Right atrium auricular region (tissue), 2 donors: Measurements from ENCODE around the gene PCDHA11. TPM values are rescaled to one million over a fixed set of nuclear protein-coding genes. Genes with fewer than 3 reads are reported as not detected.
"Not testable (repeated sequence)": the region's sequence is repeated elsewhere in the genome, so short reads cannot be mapped to it uniquely, and the experiment has no call there.

ENCODE experiments used
- DNase-seq: peaks from one replicate; pipeline ENCODE4 v3.0.0-alpha.2; 2019; ENCODE audit warnings: low spot score
- H3K27ac ChIP-seq, 2 donors: fragments of 200-600 bp; sonication (generic); 1 replicate in 1 of 2; 2 replicates in 1 of 2; pipeline ENCODE4 v1.5.1; 2016 to 2019
- H3K27me3 ChIP-seq, 2 donors: fragments of 200-600 bp; sonication (generic); one replicate each; pipeline versions ENCODE4 v1.5.1 to v1.6.0; 2017 to 2019
- H3K36me3 ChIP-seq: fragments of 200-600 bp; sonication (generic); one replicate; pipeline ENCODE4 v1.5.1; 2016
- H3K4me1 ChIP-seq, 2 donors: fragments of 200-600 bp; sonication (generic); one replicate each; pipeline versions ENCODE4 v1.5.1 to v1.6.0; 2017 to 2019
- H3K4me3 ChIP-seq, 2 donors: fragments of 200-600 bp; sonication (generic); 1 replicate in 1 of 2; 2 replicates in 1 of 2; pipeline ENCODE4 v1.5.1; 2017 to 2019; ENCODE audit warnings: mild to moderate bottlenecking in 1 of 2, moderate library complexity in 1 of 2
- H3K9me3 ChIP-seq, 2 donors: fragments of 200-600 bp; sonication (generic); one replicate each; pipeline ENCODE4 v1.5.1; 2019
- total RNA-seq, 2 donors: library from RNA; depleted of rRNA; stranded (reverse); fragments of >200 nt; gene quantifications; one replicate each; pipeline ENCODE4 v1.1.0, GENCODE V29; 2016
- TF ChIP-seq, protein P1 (sequence below), 2 donors: fragments of 200-600 bp; sonication (generic); IDR thresholded peaks; one replicate each; pipeline ENCODE4 v1.5.1; 2019; ENCODE audit warnings: antibody characterized with exemption in 2 of 2

Gene PCDHA11
- total RNA-seq, 2 donors from 2014 or later: 0.12 to 0.96 TPM

GRCh38 chr5:140840978-140841962 lies 27.5 kb upstream of the PCDHA11 start, which contains the start of gene PCDHA8:
Gene PCDHA8 (plus strand): TSS chr5:140841187. CDS start chr5:140841322, 135 bp downstream.
- peaks cover 0 to 28% of the 10 kb centered on the region in 2 donors for H3K9me3 ChIP-seq
- H3K4me1 ChIP-seq: no peaks in the 10 kb centered on the region
- DNase-seq: no peak

DNA sequence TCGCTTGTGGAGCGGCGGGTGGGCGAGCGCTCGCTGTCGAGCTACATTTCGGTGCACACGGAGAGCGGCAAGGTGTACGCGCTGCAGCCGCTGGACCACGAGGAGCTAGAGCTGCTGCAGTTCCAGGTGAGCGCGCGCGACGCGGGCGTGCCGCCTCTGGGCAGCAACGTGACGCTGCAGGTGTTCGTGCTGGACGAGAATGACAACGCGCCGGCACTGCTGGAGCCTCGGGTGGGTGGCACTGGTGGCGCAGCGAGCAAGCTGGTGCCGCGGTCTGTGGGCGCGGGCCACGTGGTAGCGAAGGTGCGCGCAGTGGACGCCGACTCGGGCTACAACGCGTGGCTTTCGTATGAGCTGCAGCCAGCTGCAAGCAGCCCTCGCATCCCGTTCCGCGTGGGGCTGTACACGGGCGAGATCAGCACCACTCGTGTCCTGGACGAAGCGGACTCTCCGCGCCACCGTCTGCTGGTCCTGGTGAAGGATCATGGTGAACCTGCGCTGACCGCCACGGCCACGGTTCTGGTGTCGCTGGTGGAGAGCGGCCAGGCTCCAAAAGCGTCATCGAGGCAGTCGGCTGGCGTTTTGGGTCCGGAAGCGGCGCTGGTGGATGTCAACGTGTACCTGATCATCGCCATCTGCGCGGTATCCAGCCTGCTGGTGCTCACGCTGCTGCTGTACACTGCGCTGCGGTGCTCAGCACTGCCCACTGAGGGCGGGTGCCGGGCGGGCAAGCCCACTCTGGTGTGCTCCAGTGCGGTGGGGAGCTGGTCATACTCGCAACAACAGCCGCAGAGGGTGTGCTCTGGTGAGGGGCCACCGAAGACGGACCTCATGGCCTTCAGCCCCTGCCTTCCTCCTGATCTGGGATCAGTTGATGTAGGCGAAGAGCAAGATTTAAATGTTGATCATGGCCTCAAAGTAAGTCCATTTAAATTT lies 25.7 kb upstream of the PCDHA11 start:
- Histone ChIP-seq H3K36me3 (no peaks in the 10 kb centered on the region), H3K27ac (no peak overlapping the region), H3K4me3 (no peak overlapping the region), H3K27me3 (no peaks in the 10 kb centered on the region), H3K9me3 (peaks cover 0 to 24% of the 10 kb centered on the region in 2 donors), H3K4me1 (no peaks in the 10 kb centered on the region)
- TF ChIP-seq, protein P1, sequence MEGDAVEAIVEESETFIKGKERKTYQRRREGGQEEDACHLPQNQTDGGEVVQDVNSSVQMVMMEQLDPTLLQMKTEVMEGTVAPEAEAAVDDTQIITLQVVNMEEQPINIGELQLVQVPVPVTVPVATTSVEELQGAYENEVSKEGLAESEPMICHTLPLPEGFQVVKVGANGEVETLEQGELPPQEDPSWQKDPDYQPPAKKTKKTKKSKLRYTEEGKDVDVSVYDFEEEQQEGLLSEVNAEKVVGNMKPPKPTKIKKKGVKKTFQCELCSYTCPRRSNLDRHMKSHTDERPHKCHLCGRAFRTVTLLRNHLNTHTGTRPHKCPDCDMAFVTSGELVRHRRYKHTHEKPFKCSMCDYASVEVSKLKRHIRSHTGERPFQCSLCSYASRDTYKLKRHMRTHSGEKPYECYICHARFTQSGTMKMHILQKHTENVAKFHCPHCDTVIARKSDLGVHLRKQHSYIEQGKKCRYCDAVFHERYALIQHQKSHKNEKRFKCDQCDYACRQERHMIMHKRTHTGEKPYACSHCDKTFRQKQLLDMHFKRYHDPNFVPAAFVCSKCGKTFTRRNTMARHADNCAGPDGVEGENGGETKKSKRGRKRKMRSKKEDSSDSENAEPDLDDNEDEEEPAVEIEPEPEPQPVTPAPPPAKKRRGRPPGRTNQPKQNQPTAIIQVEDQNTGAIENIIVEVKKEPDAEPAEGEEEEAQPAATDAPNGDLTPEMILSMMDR (IDR thresholded peaks at IDR 0.05): no peak
- DNase-seq: no peak

More at GRCh38 chr5:140840978-140841962, 27.5 kb upstream of the PCDHA11 start, which contains the start of gene PCDHA8:
- no peak within 1 kb of the TSS for H3K4me3 ChIP-seq
- H3K27me3 ChIP-seq: no peaks in the 10 kb centered on the region
- H3K36me3 ChIP-seq: no peaks in the 10 kb centered on the region
- TF ChIP-seq, protein P1 (IDR thresholded peaks at IDR 0.05): peak in 1 of 2 donors; percentile 12
- H3K27ac ChIP-seq: no peak within 1 kb of the TSS

DNA sequence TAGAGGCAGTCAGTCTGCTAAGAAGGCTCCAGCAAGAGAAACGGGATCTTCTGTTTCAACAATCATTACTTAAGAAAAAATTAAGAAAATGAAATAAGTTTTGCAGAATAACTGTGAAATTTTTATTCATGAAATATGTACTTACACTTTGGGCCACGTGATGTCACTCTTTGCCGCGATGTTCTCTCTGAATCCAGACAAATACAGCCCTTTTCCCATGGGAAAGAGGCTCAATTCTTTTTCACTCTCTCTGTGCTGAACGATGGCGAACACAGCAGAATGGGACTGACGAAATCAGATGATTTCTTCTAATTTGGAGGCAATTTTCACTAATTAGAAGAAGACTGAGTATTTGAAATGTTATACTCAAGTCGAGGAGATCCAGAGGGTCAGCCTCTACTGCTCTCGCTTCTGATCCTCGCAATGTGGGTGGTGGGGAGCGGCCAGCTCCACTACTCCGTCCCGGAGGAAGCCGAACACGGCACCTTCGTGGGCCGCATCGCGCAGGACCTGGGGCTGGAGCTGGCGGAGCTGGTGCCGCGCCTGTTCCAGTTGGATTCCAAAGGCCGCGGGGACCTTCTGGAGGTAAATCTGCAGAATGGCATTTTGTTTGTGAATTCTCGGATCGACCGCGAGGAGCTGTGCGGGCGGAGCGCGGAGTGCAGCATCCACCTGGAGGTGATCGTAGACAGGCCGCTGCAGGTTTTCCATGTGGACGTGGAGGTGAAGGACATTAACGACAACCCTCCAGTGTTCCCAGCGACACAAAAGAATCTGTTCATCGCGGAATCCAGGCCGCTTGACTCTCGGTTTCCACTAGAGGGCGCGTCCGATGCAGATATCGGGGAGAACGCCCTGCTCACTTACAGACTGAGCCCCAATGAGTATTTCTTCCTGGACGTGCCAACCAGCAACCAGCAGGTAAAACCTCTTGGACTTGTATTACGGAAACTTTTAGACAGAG lies 20.3 kb upstream of the PCDHA11 start, which contains the start of gene PCDHA9:
Gene PCDHA9, plus strand, starts transcription at position 244 of the 964 bp plus-strand sequence. Its CDS starts 114 bp downstream, at position 358.
- H3K9me3 ChIP-seq: peaks cover 0 to 30% of the 10 kb centered on the region in 2 donors
- not testable (repeated sequence) for H3K27ac ChIP-seq, H3K4me1 ChIP-seq, DNase-seq, H3K36me3 ChIP-seq, H3K27me3 ChIP-seq
- H3K4me3 ChIP-seq: peak within 1 kb of the TSS in 1 of 2 donors; percentile 15

GRCh38 chr5:140849831-140850634 lies 18.7 kb upstream of the PCDHA11 start:
- H3K4me1 ChIP-seq, H3K27me3 ChIP-seq, H3K4me3 ChIP-seq, H3K36me3 ChIP-seq, DNase-seq, H3K27ac ChIP-seq: not testable (repeated sequence)
- peaks cover 0 to 23% of the 10 kb centered on the region in 2 donors for H3K9me3 ChIP-seq

GRCh38 chr5:140855772-140856674 lies 12.7 kb upstream of the PCDHA11 start, which contains the start of gene PCDHA10:
Gene PCDHA10 (plus strand): TSS chr5:140855897. CDS start chr5:140856049, 152 bp downstream.
- DNase-seq: no peak
- no peak within 1 kb of the TSS for H3K27ac ChIP-seq
- H3K27me3 ChIP-seq: no peaks in the 10 kb centered on the region
- no peaks in the 10 kb centered on the region for H3K4me1 ChIP-seq
- peaks cover 0 to 19% of the 10 kb centered on the region in 2 donors for H3K9me3 ChIP-seq
- TF ChIP-seq, protein P1 (IDR thresholded peaks at IDR 0.05): peak in 1 of 2 donors; percentile 45
- H3K36me3 ChIP-seq: no peaks in the 10 kb centered on the region
- peak within 1 kb of the TSS in 1 of 2 donors; percentile 36 for H3K4me3 ChIP-seq
